Adrenal gland (tissue), 12 donors: ENCODE measurements around the gene TRAPPC10. TPM values are rescaled to one million over a fixed set of nuclear protein-coding genes. Genes with fewer than 3 reads are reported as not detected.
"Not testable (repeated sequence)": the region's sequence is repeated elsewhere in the genome, so short reads cannot be mapped to it uniquely, and the experiment has no call there.

ENCODE experiments used
- DNase-seq, 7 donors: peaks; one replicate each; pipeline ENCODE4 v3.0.0-alpha.2; 2019 to 2020
- H3K27ac ChIP-seq, 5 donors: fragments of 200-600 bp; sonication (generic) in 4 of 5; 1 replicate in 3 of 5; 2 replicates in 2 of 5; pipeline versions ENCODE4 v1.5.1 to v1.8.0; 2016 to 2020; ENCODE audit warnings: mild to moderate bottlenecking in 1 of 5
- H3K27me3 ChIP-seq: fragments of 200-600 bp; 2 replicates; pipeline ENCODE4 v1.8.0; 2021
- H3K36me3 ChIP-seq, 2 donors: fragments of 200-600 bp; replicated peaks in 1 of 2; 1 replicate in 1 of 2; 2 replicates in 1 of 2; pipeline versions ENCODE4 v1.5.1 to v1.8.0; 2018 to 2022
- H3K4me1 ChIP-seq, 2 donors: fragments of 200-600 bp; replicated peaks in 1 of 2; 1 replicate in 1 of 2; 2 replicates in 1 of 2; pipeline versions ENCODE4 v1.5.1 to v1.8.0; 2018 to 2021
- H3K4me3 ChIP-seq, 4 donors: fragments of 200-600 bp; sonication (generic) in 3 of 4; one replicate each; pipeline ENCODE4 v1.5.1; 2016 to 2018
- H3K9me3 ChIP-seq, 3 donors: fragments of 200-600 bp; sonication (generic) in 1 of 3; replicated peaks in 1 of 3; 1 replicate in 2 of 3; 2 replicates in 1 of 3; pipeline versions ENCODE4 v1.5.1 to v1.8.0; 2016 to 2021
- WGBS, 4 donors: extraction: QIAGEN DNeasy Blood & Tissue Kit in 2 of 4; methylation state at CpG; one replicate each; pipeline versions ENCODE4 v1.1.5 to v1.1.7; 2013 to 2017; 5-methylcytosine and 5-hydroxymethylcytosine counted together
- intact Hi-C, 2 donors: fragments of 100-400 bp; cut with DNase I; formaldehyde crosslinking; loops; one replicate each; pipeline versions ENCODE4 v1.14.1 to v1.15.0; 2022 to 2023
- polyA plus RNA-seq, 3 donors: library from polyadenylated mRNA; stranded (reverse); fragments of 200-250 nt in 2 of 3; fragments of 350-450 nt in 1 of 3; fragmentation: Illumina TruSeq in 1 of 3; extraction: RNeasy Lipid Tissue Mini Kit (QIAGEN cat#74804) in 1 of 3; gene quantifications; one replicate each; pipeline ENCODE4 v1.2.3, GENCODE V29; 2013 to 2014
- total RNA-seq, 9 donors: library from RNA; depleted of rRNA in 4 of 9; stranded (reverse); fragments of >200 nt in 4 of 9; fragments of 120-200 nt in 1 of 9; fragmentation: NEBNext Ultra II Directional in 1 of 9; extraction: Animal tissue kit (Norgen Biotek cat#: 25700) in 1 of 9; gene quantifications; one replicate each; pipeline versions ENCODE4 v1.1.0 to v1.2.4, GENCODE V29; 2013 to 2023
- donor health status: healthy with polysubstance abuse.
- donor health status: Bipolar disorder and iron deficiency.
- donor health status: DM: yes; HTN: yes; CAD: no.
- donor health status: DM: no; HTN: no; CAD: no.
- donor health status: DM: no; HTN: no; CAD: no.
- donor health status: DM: yes; HTN: yes; CAD: no.

Gene TRAPPC10
- total and polyA plus RNA-seq, 12 donors = 5.2 to 34.3 (median 24.7) TPM

- H3K36me3 ChIP-seq, H3K27me3 ChIP-seq, H3K4me1 ChIP-seq, DNase-seq, H3K27ac ChIP-seq, H3K4me3 ChIP-seq, intact Hi-C loops, H3K9me3 ChIP-seq: not testable (repeated sequence)
- WGBS, 4 donors = no CpG with 5 or more reads among the region's 35 CpGs
Measured at GRCh38 chr21:44133715-44134057, 121.6 kb downstream of the TRAPPC10 start.

- H3K4me1 ChIP-seq, H3K4me3 ChIP-seq, H3K27ac ChIP-seq, DNase-seq, H3K27me3 ChIP-seq, H3K36me3 ChIP-seq, intact Hi-C loops, H3K9me3 ChIP-seq: not testable (repeated sequence)
- no CpG with 5 or more reads among the region's 8 CpGs for WGBS, 4 donors
Measured at GRCh38 chr21:44134732-44135131, 122.6 kb downstream of the TRAPPC10 start.

- no CpG with 5 or more reads among the region's 15 CpGs for WGBS, 4 donors
Measured at GRCh38 chr21:44138039-44138438, 125.9 kb downstream of the TRAPPC10 start.

GRCh38 chr21:44139787-44140551 is 127.9 kb downstream of the TRAPPC10 start:
- intact Hi-C loops, H3K27me3 ChIP-seq, H3K36me3 ChIP-seq, H3K4me3 ChIP-seq, H3K4me1 ChIP-seq, H3K9me3 ChIP-seq: not testable (repeated sequence)
- peak in 3 of 7 donors; percentile 3 to 10 (median 9) for DNase-seq
- H3K27ac ChIP-seq = peak overlapping the region in 1 of 5 donors; percentile 61
- 78 to 95% (median 87%) methylated on average over 3 to 7 of the region's 30 CpGs; no CpG with 5 or more reads in 1 of the 4 donors for WGBS, 4 donors

More at GRCh38 chr21:44138039-44138438, 125.9 kb downstream of the TRAPPC10 start:
- H3K27me3 ChIP-seq, intact Hi-C loops, H3K36me3 ChIP-seq, H3K4me3 ChIP-seq, H3K4me1 ChIP-seq, H3K27ac ChIP-seq, H3K9me3 ChIP-seq: not testable (repeated sequence)
- peak in 1 of 7 donors; percentile 56 for DNase-seq

DNA sequence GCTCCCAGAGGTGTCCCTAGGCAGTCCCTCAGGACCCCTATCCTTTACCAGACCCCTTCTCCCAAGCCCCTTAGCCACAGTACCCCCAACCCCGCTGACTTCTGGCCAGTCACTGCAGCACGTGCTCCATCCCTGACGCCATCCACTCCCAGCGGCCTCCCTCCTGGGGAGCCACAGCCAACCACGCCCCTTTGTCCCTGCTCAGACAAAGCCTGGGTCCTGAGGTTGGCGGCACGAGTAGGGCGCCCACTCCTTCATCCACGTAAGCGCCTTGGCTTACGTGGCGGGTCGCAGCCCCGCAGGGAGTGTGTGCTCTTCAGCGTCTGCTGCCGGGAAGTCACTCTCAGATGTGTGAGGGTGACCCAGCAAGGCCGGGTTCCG is 128.4 kb downstream of the TRAPPC10 start:
- no CpG with 5 or more reads among the region's 18 CpGs for WGBS, 4 donors
- intact Hi-C loops = not testable (repeated sequence)

DNA sequence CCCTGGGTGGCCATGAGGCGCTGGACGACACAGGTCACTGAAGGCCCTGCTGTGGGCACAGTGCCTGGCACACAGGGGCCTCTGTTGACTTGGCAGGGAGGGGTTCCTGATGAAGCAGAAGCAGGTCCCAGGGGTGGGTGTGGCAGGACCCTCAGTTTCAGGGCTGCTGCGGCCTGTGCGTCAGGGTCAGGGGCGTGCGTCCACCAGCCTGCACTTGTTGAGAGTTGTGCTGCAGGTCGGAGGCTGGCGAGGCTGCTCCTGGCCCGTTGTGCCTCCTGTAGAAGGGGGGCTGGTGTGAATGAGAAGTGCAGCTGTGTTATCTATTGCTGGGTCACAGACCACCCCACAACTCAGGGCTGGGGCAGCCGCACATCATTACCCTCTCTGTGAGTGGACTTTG is 130.4 kb downstream of the TRAPPC10 start:
- H3K9me3 ChIP-seq, H3K4me1 ChIP-seq, H3K4me3 ChIP-seq, intact Hi-C loops, H3K27ac ChIP-seq, H3K27me3 ChIP-seq, H3K36me3 ChIP-seq: not testable (repeated sequence)
- WGBS, 4 donors = no CpG with 5 or more reads among the region's 10 CpGs
- peak in 1 of 7 donors; percentile 46 for DNase-seq

More for the DNA sequence above, 128.4 kb downstream of the TRAPPC10 start:
- not testable (repeated sequence) for H3K36me3 ChIP-seq, H3K9me3 ChIP-seq, H3K27me3 ChIP-seq, H3K4me3 ChIP-seq, DNase-seq, H3K4me1 ChIP-seq, H3K27ac ChIP-seq

- H3K36me3 ChIP-seq, H3K27me3 ChIP-seq, H3K4me3 ChIP-seq, intact Hi-C loops, H3K4me1 ChIP-seq, H3K9me3 ChIP-seq, H3K27ac ChIP-seq: not testable (repeated sequence)
- WGBS, 4 donors = no CpG with 5 or more reads among the region's 17 CpGs
- peak in 1 of 7 donors; percentile 48 for DNase-seq
Measured at GRCh38 chr21:44143380-44143779, 131.3 kb downstream of the TRAPPC10 start.

GRCh38 chr21:44143996-44144395 is 131.9 kb downstream of the TRAPPC10 start:
- no CpG with 5 or more reads among the region's 8 CpGs for WGBS, 4 donors
- H3K9me3 ChIP-seq, intact Hi-C loops: not testable (repeated sequence)

DNA sequence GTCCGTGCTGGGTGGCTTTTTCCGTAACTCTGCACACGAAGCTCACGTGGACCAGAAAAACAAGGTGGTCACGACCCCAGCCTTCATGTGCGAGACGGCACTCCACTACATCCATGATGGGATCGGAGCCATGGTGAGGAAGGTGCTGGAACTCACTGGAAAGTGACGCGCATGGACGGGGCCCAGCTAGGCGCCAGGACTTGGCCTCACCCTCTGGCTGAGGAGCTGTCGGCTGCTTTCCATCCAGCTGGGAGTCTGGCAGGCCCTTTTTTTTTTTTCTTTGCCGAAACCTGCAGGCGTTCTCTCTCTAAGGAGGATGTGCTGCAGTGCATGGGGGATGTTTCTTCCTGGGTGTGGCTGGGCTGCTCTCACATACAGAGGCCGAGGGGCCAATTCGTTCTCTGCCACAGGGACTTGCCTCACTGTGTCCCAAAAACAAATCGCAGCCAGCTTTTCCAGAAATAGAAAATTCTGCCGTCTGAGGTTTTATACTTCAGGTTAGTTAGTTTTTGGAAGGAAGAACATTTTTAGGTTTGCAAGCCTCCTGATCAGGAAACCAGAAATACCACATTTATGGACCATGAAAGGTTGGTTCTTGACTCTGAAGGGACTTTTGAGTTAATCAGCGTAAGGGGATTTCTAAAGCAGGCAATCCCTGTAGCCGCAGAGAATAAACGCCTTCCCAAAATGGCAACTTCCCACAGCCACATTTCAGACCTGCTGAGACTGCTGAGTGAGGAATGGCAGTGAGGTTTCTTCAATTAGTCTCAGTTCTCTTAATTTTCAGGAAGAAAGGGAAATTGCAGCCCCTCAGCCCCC is 132.9 kb downstream of the TRAPPC10 start:
- H3K4me3 ChIP-seq, DNase-seq, H3K27ac ChIP-seq, intact Hi-C loops, H3K9me3 ChIP-seq, H3K36me3 ChIP-seq, H3K27me3 ChIP-seq, H3K4me1 ChIP-seq: not testable (repeated sequence)
- WGBS, 4 donors = no CpG with 5 or more reads among the region's 22 CpGs

More at GRCh38 chr21:44143996-44144395, 131.9 kb downstream of the TRAPPC10 start:
- H3K4me1 ChIP-seq, H3K27ac ChIP-seq, H3K36me3 ChIP-seq, H3K27me3 ChIP-seq, H3K4me3 ChIP-seq: not testable (repeated sequence)
- peak in 1 of 7 donors; percentile 39 for DNase-seq

DNA sequence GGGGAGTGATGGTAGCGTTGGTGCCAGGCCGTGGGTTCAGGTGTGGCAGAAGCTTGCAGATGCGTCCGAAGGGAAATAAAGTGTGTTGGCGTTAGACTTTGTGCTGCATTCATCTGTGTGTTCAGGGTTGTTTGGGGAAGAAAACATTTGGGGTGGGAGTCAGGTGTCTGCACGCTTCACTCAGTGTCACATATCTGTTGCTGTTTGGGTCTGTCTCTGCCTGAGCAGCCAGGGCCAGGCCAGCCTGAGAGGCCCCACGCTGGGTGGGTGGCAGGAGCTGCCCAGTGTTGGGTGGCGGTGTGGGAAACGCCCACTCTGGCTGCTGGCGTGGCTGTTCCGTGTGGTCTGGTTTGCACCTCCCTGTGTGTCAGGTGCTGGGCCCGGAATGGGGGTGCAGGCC is 133.5 kb downstream of the TRAPPC10 start:
- H3K36me3 ChIP-seq, H3K4me1 ChIP-seq, H3K4me3 ChIP-seq, DNase-seq, H3K27me3 ChIP-seq, H3K9me3 ChIP-seq, H3K27ac ChIP-seq, intact Hi-C loops: not testable (repeated sequence)
- no CpG with 5 or more reads among the region's 12 CpGs for WGBS, 4 donors

GRCh38 chr21:44147108-44147507 is 135.0 kb downstream of the TRAPPC10 start:
- H3K4me1 ChIP-seq, intact Hi-C loops, H3K9me3 ChIP-seq, H3K27ac ChIP-seq, H3K36me3 ChIP-seq, DNase-seq, H3K27me3 ChIP-seq, H3K4me3 ChIP-seq: not testable (repeated sequence)
- WGBS, 4 donors = no CpG with 5 or more reads among the region's 8 CpGs
